GM23338 (cell line): ENCODE data around the gene PRR11. TPM values are rescaled to one million over a fixed set of nuclear protein-coding genes. Genes with fewer than 3 reads are reported as not detected.

Experiments used
- ATAC-seq: fragments of 200-7000 bp; cut with Tn5 transposase; 3 replicates; pipeline ENCODE4 v1.9.1; 2020
- DNase-seq: peaks from one replicate; pipeline ENCODE4 v3.0.0-alpha.2; 2015; ENCODE audit warnings: low spot score
- H2AFZ ChIP-seq: fragments of 200-600 bp; sonication (generic); 2 replicates; pipeline ENCODE4 v1.8.0; 2016; ENCODE audit warnings: antibody characterized with exemption, mild to moderate bottlenecking, moderate library complexity
- H3F3A ChIP-seq: fragments of 200-600 bp; sonication (generic); replicated peaks from 2 replicates; pipeline ENCODE4 v1.8.0; 2017; ENCODE audit warnings: antibody characterized with exemption, mixed run types, low read depth
- H3K27ac ChIP-seq: fragments of 200-600 bp; sonication (generic); 2 replicates; pipeline ENCODE4 v1.6.1; 2016; ENCODE audit warnings: low read depth
- H3K27me3 ChIP-seq: fragments of 200-600 bp; sonication (generic); 2 replicates; pipeline ENCODE4 v1.8.0; 2016; ENCODE audit warnings: mild to moderate bottlenecking, mixed run types, moderate library complexity; ENCODE audit not compliant: insufficient read depth
- H3K36me3 ChIP-seq: fragments of 200-600 bp; sonication (generic); 2 replicates; pipeline ENCODE4 v1.8.0; 2016; ENCODE audit warnings: mild to moderate bottlenecking; ENCODE audit not compliant: insufficient read depth
- H3K4me1 ChIP-seq: fragments of 200-600 bp; sonication (generic); 2 replicates; pipeline ENCODE4 v1.8.0; 2016; ENCODE audit warnings: mild to moderate bottlenecking, moderate library complexity; ENCODE audit not compliant: insufficient read depth
- H3K4me2 ChIP-seq: fragments of 200-600 bp; sonication (generic); 2 replicates; pipeline ENCODE4 v1.7.1; 2017; ENCODE audit warnings: mixed run types
- H3K4me3 ChIP-seq: fragments of 200-600 bp; sonication (generic); 2 replicates; pipeline ENCODE4 v1.6.1; 2016; ENCODE audit warnings: mixed run types
- H3K79me2 ChIP-seq: fragments of 200-600 bp; sonication (generic); replicated peaks from 2 replicates; pipeline ENCODE4 v1.8.0; 2017; ENCODE audit warnings: mild to moderate bottlenecking; ENCODE audit not compliant: insufficient read depth
- H3K9me2 ChIP-seq: fragments of 200-600 bp; sonication (generic); 2 replicates; pipeline ENCODE4 v1.8.0; 2017; ENCODE audit not compliant: insufficient read depth
- H4K20me1 ChIP-seq: fragments of 200-600 bp; sonication (generic); replicated peaks from 2 replicates; pipeline ENCODE4 v1.8.0; 2017; ENCODE audit warnings: mild to moderate bottlenecking; ENCODE audit not compliant: insufficient read depth
- H3K27ac Mint-ChIP-seq: 2 replicates; pipeline ENCODE4 v1.8.0; 2020; ENCODE audit warnings: inconsistent platforms, mild to moderate bottlenecking, moderate library complexity, mixed read lengths
- H3K27me3 Mint-ChIP-seq: 3 replicates; pipeline ENCODE4 v1.8.0; 2022; ENCODE audit warnings: low read depth, mild to moderate bottlenecking, moderate library complexity, mixed read lengths, inconsistent platforms; ENCODE audit not compliant: insufficient read depth, poor library complexity
- H3K36me3 Mint-ChIP-seq: 3 replicates; pipeline ENCODE4 v1.8.0; 2021; ENCODE audit warnings: low read depth, mild to moderate bottlenecking, inconsistent platforms, moderate library complexity, mixed read lengths
- H3K4me1 Mint-ChIP-seq: 3 replicates; pipeline ENCODE4 v1.8.0; 2020; ENCODE audit warnings: mild to moderate bottlenecking, inconsistent platforms, mixed read lengths
- H3K4me3 Mint-ChIP-seq: 3 replicates; pipeline ENCODE4 v1.8.0; 2021; ENCODE audit warnings: moderate library complexity, mild to moderate bottlenecking, inconsistent platforms, mixed read lengths
- H3K9me3 Mint-ChIP-seq: 3 replicates; pipeline ENCODE4 v1.8.0; 2020; ENCODE audit warnings: moderate library complexity, mild to moderate bottlenecking, inconsistent platforms, mixed read lengths
- CREB1 ChIP-seq: fragments of 250-450 bp; sonication (Bioruptor Pico); IDR thresholded peaks from 2 replicates; pipeline ENCODE4 v1.5.0; 2020; ENCODE audit warnings: low read depth, mild to moderate bottlenecking, moderate library complexity
- CTCF ChIP-seq, 2 experiments: fragments of 200-600 bp in 1 of 2; sonication (generic) in 1 of 2; conservative IDR thresholded peaks; 2 replicates each; pipeline versions ENCODE4 v1.5.1 to v1.6.1; 2016 to 2017; ENCODE audit warnings: antibody characterized with exemption in 2 of 2, low read depth in 2 of 2, mild to moderate bottlenecking in 2 of 2, moderate library complexity in 1 of 2
- ETS1 ChIP-seq: IDR thresholded peaks from 2 replicates; pipeline ENCODE4 v1.6.1; 2016; ENCODE audit warnings: antibody characterized with exemption
- EZH2 ChIP-seq: fragments of 200-600 bp; sonication (generic); IDR thresholded peaks from one replicate; pipeline ENCODE4 v1.8.0; 2017; ENCODE audit warnings: antibody characterized with exemption, mild to moderate bottlenecking, low read depth; ENCODE audit not compliant: unreplicated experiment
- EZH2phosphoT487 ChIP-seq: fragments of 200-600 bp; sonication (generic); IDR thresholded peaks from one replicate; pipeline ENCODE4 v1.8.1; 2018; ENCODE audit warnings: antibody characterized with exemption; ENCODE audit not compliant: unreplicated experiment
- JUNB ChIP-seq: IDR thresholded peaks from one replicate; pipeline ENCODE4 v1.6.1; 2016; ENCODE audit warnings: antibody characterized with exemption; ENCODE audit not compliant: unreplicated experiment
- NANOG ChIP-seq: IDR thresholded peaks from 2 replicates; pipeline ENCODE4 v1.6.1; 2016; ENCODE audit warnings: antibody characterized with exemption, borderline replicate concordance
- POLR2AphosphoS5 ChIP-seq: IDR thresholded peaks from 2 replicates; pipeline ENCODE4 v1.6.1; 2016; ENCODE audit warnings: antibody characterized with exemption, low read depth
- REST ChIP-seq: IDR thresholded peaks from one replicate; pipeline ENCODE4 v1.6.1; 2018; ENCODE audit warnings: antibody characterized with exemption; ENCODE audit not compliant: unreplicated experiment
- STAT1 ChIP-seq: IDR thresholded peaks from one replicate; pipeline ENCODE4 v1.6.1; 2016; ENCODE audit warnings: antibody characterized with exemption; ENCODE audit not compliant: unreplicated experiment
- ZNF114 ChIP-seq: fragments of 250-450 bp; sonication (Bioruptor Pico); IDR thresholded peaks from 2 replicates; pipeline ENCODE4 v1.5.0; 2020; ENCODE audit warnings: mild to moderate bottlenecking, moderate library complexity
- ZNF331 ChIP-seq: fragments of 250-450 bp; sonication (Bioruptor Pico); IDR thresholded peaks from 2 replicates; pipeline ENCODE4 v1.5.0; 2020; ENCODE audit warnings: low read depth, mild to moderate bottlenecking, moderate library complexity
- ZNF462 ChIP-seq: fragments of 250-450 bp; sonication (Bioruptor Pico); IDR thresholded peaks from 2 replicates; pipeline ENCODE4 v1.5.0; 2020; ENCODE audit warnings: mild to moderate bottlenecking, moderate library complexity
- polyA plus RNA-seq: library from polyadenylated mRNA; unstranded; fragments of >200 nt; fragmentation: Nextera tagmentation; extraction: Ambion mirVana; gene quantifications from 2 replicates; pipeline ENCODE4 v1.2.1, GENCODE V29; 2016
- total RNA-seq: library from RNA; depleted of rRNA; stranded (reverse); fragments of >200 nt; shearing (Covaris generic); gene quantifications from 2 replicates; pipeline ENCODE4 v1.2.3, GENCODE V29; 2014

The PRR11 gene
- total and polyA plus RNA-seq, 2 experiments from 2014 or later = 42.7 to 55.9 TPM

GRCh38 chr17:59193336-59193862 lies 37.9 kb downstream of the PRR11 start (continued):
- no peak for TF ChIP-seq CTCF (conservative IDR thresholded peaks at IDR 0.05; ENCODE audit: low read depth in 2 of 2)
- no peak for TF ChIP-seq ETS1
- no peak for TF ChIP-seq ZNF114 (CRISPR knock-in tag)
- TF ChIP-seq NANOG = no peak
- no peak for TF ChIP-seq ZNF331 (CRISPR knock-in tag)
- TF ChIP-seq JUNB = no peak
- TF ChIP-seq POLR2AphosphoS5 = no peak
- no peak for TF ChIP-seq EZH2
- TF ChIP-seq STAT1 = no peak
- TF ChIP-seq CREB1 (CRISPR knock-in tag) = no peak
- no peak for TF ChIP-seq REST

GRCh38 chr17:59199398-59199797 lies 43.9 kb downstream of the PRR11 start:
- DNase-seq = no peak
- ATAC-seq = no peak
- H4K20me1 ChIP-seq = 0 out of 2 replicates have a peak, but pooled peaks cover 3% of the 10 kb centered on the region
- no peak overlapping the region for H3K4me3 ChIP-seq
- Mint-ChIP-seq H3K27me3 (peaks cover 2% of the 10 kb centered on the region), H3K4me1 (no peaks in the 10 kb centered on the region), H3K36me3 (peaks cover 61% of the 10 kb centered on the region), H3K4me3 (no peak overlapping the region), H3K9me3 (no peaks in the 10 kb centered on the region), H3K27ac (no peak overlapping the region)
- H3K9me2 ChIP-seq = no peaks in the 10 kb centered on the region
- H3K4me1 ChIP-seq = no peaks in the 10 kb centered on the region
- no peak overlapping the region for H3K27ac ChIP-seq
- H2AFZ ChIP-seq = no peak overlapping the region
- H3K36me3 ChIP-seq = peaks cover 55% of the 10 kb centered on the region
- no peak overlapping the region for H3K4me2 ChIP-seq
- no peaks in the 10 kb centered on the region for H3K27me3 ChIP-seq
- no peaks in the 10 kb centered on the region for H3K79me2 ChIP-seq
- no peaks in the 10 kb centered on the region for H3F3A ChIP-seq
- no peak for TF ChIP-seq ZNF462
- no peak for TF ChIP-seq NANOG
- no peak for TF ChIP-seq CREB1 (CRISPR knock-in tag)
- no peak for TF ChIP-seq EZH2
- TF ChIP-seq ZNF114 (CRISPR knock-in tag) = no peak
- TF ChIP-seq STAT1 = no peak
- TF ChIP-seq EZH2phosphoT487 = no peak
